AG04449 (cell line): ENCODE measurements around the gene MYCBP.

Source experiments
- CTCF ChIA-PET: fragments of 350-600 bp; formaldehyde crosslinking; extraction: SDS; loops from one replicate; lab custom pipeline; 2021; ENCODE audit warnings: antibody characterized with exemption; lab: Yijun Ruan, JAX
- POLR2A ChIA-PET: fragments of 400-600, 350-600 bp; formaldehyde crosslinking; extraction: SDS; loops from one replicate; lab custom pipeline; 2020; ENCODE audit warnings: antibody characterized with exemption, inconsistent platforms; lab: Yijun Ruan, JAX
- DNase-seq: peaks from one replicate; pipeline ENCODE4 v3.0.0-alpha.2; 2010; ENCODE audit warnings: low read depth, low spot score
- H3K4me3 ChIP-seq: 2 replicates; pipeline ENCODE4 v1.5.1; 2011; ENCODE audit warnings: low read depth, mild to moderate bottlenecking, control low read depth, low read length
- TF ChIP-seq, protein P1 (sequence below): IDR thresholded peaks from one replicate; pipeline ENCODE4 v1.5.1; 2011; ENCODE audit warnings: mild to moderate bottlenecking, moderate library complexity, low read length, control low read depth, inconsistent platforms; ENCODE audit not compliant: insufficient read depth; ENCODE audit errors: missing control alignments

MYCBP gene

DNA sequence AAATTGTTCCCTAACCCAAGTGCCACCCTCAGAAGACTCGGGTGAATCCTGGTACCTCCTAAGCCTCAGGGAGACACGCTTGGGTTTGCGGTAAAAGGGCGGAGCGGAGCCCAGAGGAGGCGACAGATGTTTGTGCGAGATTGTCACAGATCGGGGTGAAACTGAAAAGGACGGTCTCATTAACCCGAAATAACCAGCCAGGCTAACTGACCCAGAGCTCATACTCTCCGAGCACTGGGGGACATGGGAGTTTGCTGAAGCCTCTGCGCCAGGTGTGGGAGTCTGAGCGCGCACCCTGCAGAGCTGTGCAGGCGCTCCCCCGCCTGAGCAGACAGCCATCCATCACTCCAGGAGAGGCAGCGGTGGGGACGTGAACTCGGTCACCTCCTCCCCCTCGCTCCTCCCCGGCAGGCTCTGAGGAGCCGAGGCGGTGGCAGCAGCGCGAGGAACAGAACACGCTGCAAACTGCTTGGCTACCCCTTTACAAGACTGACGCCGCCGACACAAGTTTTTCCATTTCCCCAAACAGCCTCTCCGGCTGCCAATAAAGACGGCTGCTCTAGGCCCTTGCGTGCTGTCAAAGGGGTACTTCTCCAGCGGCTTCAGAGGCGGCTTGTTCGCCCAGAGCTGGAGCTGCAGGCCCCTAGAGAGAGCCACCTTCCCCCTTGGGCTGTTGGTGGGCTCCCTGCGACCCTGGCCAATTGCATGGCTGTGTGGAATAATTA lies 57.1 kb downstream of the MYCBP start:
- ChIA-PET POLR2A (no interaction called here), CTCF (interaction anchor here (1.3 kb wide), 1 partner anchor 12 kb away, joined by 5 read pairs; no protein-coding TSS in a partner anchor)
- TF ChIP-seq, protein P1, sequence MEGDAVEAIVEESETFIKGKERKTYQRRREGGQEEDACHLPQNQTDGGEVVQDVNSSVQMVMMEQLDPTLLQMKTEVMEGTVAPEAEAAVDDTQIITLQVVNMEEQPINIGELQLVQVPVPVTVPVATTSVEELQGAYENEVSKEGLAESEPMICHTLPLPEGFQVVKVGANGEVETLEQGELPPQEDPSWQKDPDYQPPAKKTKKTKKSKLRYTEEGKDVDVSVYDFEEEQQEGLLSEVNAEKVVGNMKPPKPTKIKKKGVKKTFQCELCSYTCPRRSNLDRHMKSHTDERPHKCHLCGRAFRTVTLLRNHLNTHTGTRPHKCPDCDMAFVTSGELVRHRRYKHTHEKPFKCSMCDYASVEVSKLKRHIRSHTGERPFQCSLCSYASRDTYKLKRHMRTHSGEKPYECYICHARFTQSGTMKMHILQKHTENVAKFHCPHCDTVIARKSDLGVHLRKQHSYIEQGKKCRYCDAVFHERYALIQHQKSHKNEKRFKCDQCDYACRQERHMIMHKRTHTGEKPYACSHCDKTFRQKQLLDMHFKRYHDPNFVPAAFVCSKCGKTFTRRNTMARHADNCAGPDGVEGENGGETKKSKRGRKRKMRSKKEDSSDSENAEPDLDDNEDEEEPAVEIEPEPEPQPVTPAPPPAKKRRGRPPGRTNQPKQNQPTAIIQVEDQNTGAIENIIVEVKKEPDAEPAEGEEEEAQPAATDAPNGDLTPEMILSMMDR: no peak
- DNase-seq: no peak
- H3K4me3 ChIP-seq: no peak overlapping the region

DNA sequence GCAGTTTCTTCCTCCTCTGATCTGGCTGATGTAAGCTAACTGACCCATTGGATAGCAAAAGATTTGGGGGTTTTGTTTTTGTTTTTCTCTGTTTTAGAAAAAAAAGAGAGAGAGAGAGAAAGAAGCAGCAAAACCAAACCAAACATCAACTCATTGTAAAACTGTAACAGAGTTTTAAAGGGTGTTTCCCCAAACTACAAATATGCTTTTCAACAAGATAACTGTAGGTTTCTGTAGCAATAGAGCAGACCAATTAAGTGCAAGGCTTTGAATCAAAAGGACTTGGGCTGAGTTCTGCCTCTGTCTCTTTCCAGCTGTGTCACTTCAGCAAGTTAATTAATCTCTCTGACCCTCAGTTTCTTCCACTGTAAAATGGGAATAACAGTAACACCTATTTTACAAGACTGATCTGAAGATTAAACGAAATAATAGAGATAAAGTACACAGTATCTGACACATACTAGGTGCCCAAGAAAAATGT lies 58.1 kb downstream of the MYCBP start:
- ChIA-PET CTCF (no interaction called here), POLR2A (no interaction called here)
- TF ChIP-seq, protein P1: no peak
- H3K4me3 ChIP-seq: no peak overlapping the region
- no peak for DNase-seq

DNA sequence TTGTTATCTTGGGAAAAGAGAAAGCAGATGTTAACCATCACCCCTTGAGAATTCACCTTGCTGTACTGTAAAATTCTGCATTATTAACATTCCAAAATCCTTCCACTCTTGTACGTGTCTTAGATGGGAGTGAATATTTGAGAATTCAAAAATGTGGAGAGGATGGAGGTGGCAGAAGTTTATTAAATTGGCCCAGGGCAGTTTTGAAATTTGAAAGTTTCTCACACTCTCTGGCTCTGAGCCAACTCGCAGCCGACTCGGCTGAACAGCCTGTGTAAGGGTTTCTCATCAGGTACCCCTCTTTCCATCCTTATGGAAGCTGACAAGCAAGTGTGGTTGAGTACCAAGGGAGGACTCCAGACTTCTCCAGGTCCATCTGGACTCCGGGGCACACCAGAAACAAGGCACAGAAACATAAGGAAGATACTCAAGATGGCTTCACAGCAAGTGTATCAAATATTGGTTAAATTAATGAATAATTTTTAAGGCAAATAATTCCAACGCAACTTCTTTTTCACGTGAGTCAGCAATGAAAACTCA lies 58.6 kb downstream of the MYCBP start:
- POLR2A ChIA-PET: no interaction called here
- CTCF ChIA-PET: no interaction called here
- DNase-seq: no peak
- TF ChIP-seq, protein P1: no peak
- H3K4me3 ChIP-seq: no peak overlapping the region

DNA sequence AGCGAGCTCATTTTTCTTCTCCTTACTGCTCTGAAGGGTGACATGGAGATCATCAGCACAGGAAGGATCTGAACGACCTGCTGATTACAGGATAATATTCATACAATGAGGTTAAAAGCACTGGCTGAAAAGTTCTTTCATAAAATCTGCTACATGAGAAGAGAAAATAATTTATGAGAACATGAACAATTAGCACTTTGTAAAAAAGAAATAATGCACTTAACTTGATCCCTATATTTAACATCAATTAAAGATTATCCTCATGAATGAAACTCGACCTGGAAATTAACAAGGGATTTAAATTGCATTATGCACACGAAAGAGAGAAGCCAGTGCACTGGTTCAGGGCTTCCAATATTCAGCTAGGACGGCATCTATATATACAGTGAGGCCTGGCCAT lies 60.2 kb downstream of the MYCBP start:
- POLR2A ChIA-PET: no interaction called here
- no peak for DNase-seq
- TF ChIP-seq, protein P1: no peak
- CTCF ChIA-PET: interaction anchor here (0.6 kb wide), 1 partner anchor 22 kb away, joined by 4 read pairs; no protein-coding TSS in a partner anchor
- no peak overlapping the region for H3K4me3 ChIP-seq
